A673 (cell line): ENCODE measurements around the gene BAK1. TPM values are rescaled to one million over a fixed set of nuclear protein-coding genes. Genes with fewer than 3 reads are reported as not detected.
A peak's percentile ranks its signal among the peaks of the same experiment; 100 is the strongest.

ENCODE experiments used
- BruUV-seq: library from RNA; stranded (reverse); fragments of 400-500 nt; replicated peaks from 2 replicates; lab custom pipeline; 2021; lab: Mats Ljungman, UMichigan
- CTCF ChIA-PET: fragments of 300-600 bp; sonication (Branson Sonifier 250); formaldehyde crosslinking; loops from one replicate; lab custom pipeline; 2022; ENCODE audit warnings: antibody characterized with exemption; lab: Charles Lee
- POLR2A ChIA-PET: fragments of 300-600 bp; sonication (Branson Sonifier 250); formaldehyde crosslinking; loops from one replicate; lab custom pipeline; 2022; ENCODE audit warnings: antibody characterized with exemption; ENCODE audit not compliant: low non-redundant PET; lab: Charles Lee
- DNase-seq: peaks from one replicate; pipeline ENCODE4 v3.0.0-alpha.2; 2015; ENCODE audit warnings: low spot score
- H3K27ac ChIP-seq: fragments of 200-600 bp; sonication (generic); 2 replicates; pipeline ENCODE4 v1.5.1; 2016; ENCODE audit warnings: mixed run types, low read depth, mild to moderate bottlenecking, mixed read lengths, antibody characterized with exemption, low read length; ENCODE audit not compliant: poor library complexity, severe bottlenecking
- H3K27me3 ChIP-seq: fragments of 200-600 bp; sonication (generic); replicated peaks from 2 replicates; pipeline ENCODE4 v1.6.1; 2017; ENCODE audit warnings: mixed run types, low read depth, mild to moderate bottlenecking, mixed read lengths, antibody characterized with exemption, low read length; ENCODE audit not compliant: insufficient read depth, poor library complexity
- H3K36me3 ChIP-seq: fragments of 200-600 bp; sonication (generic); 2 replicates; pipeline ENCODE4 v1.6.1; 2016; ENCODE audit warnings: mixed run types, mild to moderate bottlenecking, mixed read lengths, antibody characterized with exemption, low read length; ENCODE audit not compliant: insufficient read depth, poor library complexity, severe bottlenecking
- H3K4me1 ChIP-seq: fragments of 200-600 bp; sonication (generic); 2 replicates; pipeline ENCODE4 v1.6.1; 2017; ENCODE audit warnings: mixed run types, mild to moderate bottlenecking, mixed read lengths, antibody characterized with exemption, low read length; ENCODE audit not compliant: insufficient read depth, poor library complexity, severe bottlenecking
- H3K4me3 ChIP-seq: fragments of 200-600 bp; sonication (generic); 2 replicates; pipeline ENCODE4 v1.5.1; 2016; ENCODE audit warnings: low read depth, mixed run types, mild to moderate bottlenecking, mixed read lengths, low read length; ENCODE audit not compliant: poor library complexity, severe bottlenecking
- H3K9me3 ChIP-seq: fragments of 200-600 bp; sonication (generic); 2 replicates; pipeline ENCODE4 v1.6.1; 2016; ENCODE audit warnings: mixed run types, low read depth, mild to moderate bottlenecking, mixed read lengths, antibody characterized with exemption, low read length; ENCODE audit not compliant: poor library complexity, severe bottlenecking
- CTCF ChIP-seq: fragments of 300-800, 200-600 bp; sonication (generic); conservative IDR thresholded peaks from 2 replicates; pipeline ENCODE4 v1.5.1; 2017; ENCODE audit warnings: low read depth, mild to moderate bottlenecking, antibody characterized with exemption, low read length, moderate library complexity, mixed read lengths
- EZH2 ChIP-seq: fragments of 200-600 bp; sonication (generic); IDR thresholded peaks from 2 replicates; pipeline ENCODE4 v1.6.1; 2017; ENCODE audit warnings: borderline replicate concordance, low read depth, mild to moderate bottlenecking, mixed read lengths, antibody characterized with exemption, low read length; ENCODE audit not compliant: poor library complexity, severe bottlenecking
- intact Hi-C: fragments of 100-400 bp; cut with micrococcal nuclease; formaldehyde crosslinking; loops from one replicate; pipeline ENCODE4 v1.10.0; 2022; ENCODE audit not compliant: unreplicated experiment
- total RNA-seq: library from RNA; stranded (reverse); gene quantifications from 2 replicates; pipeline ENCODE4 v1.2.3, GENCODE V29; 2021

BAK1 gene
- total RNA-seq, 1 experiment from 2014 or later = 27.1 TPM

- Histone ChIP-seq H3K9me3 (no peaks in the 10 kb centered on the region), H3K4me1 (peaks cover 2% of the 10 kb centered on the region), H3K4me3 (no peak overlapping the region), H3K27me3 (no peaks in the 10 kb centered on the region), H3K36me3 (no peaks in the 10 kb centered on the region), H3K27ac (no peak overlapping the region)
- peak; percentile 68 for DNase-seq
- no TSS peak for BruUV-seq
- POLR2A ChIA-PET = no interaction called here
- TF ChIP-seq CTCF (peak; percentile 63), EZH2 (no peak)
- intact Hi-C loops = loop anchor here (2.0 to 10.0 kb wide), 2 partner anchors 117 to 451 kb away; no protein-coding TSS in a partner anchor
- CTCF ChIA-PET = interaction anchor here (0.5 to 0.6 kb wide), 3 partner anchors 10 to 569 kb away, joined by 3 to 4 read pairs (median 3); no protein-coding TSS in a partner anchor
Measured at GRCh38 chr6:33583591-33584155, 3.6 kb upstream of the BAK1 start.

GRCh38 chr6:33581186-33581585 is 1.1 kb upstream of the BAK1 start:
- ChIA-PET CTCF (interaction anchor here (0.6 kb wide), 1 partner anchor 669 kb away, joined by 3 read pairs; no protein-coding TSS in a partner anchor), POLR2A (no interaction called here)
- no peaks in the 10 kb centered on the region for H3K36me3 ChIP-seq
- H3K9me3 ChIP-seq = no peaks in the 10 kb centered on the region
- no TSS peak for BruUV-seq
- no peak overlapping the region for H3K27ac ChIP-seq
- H3K27me3 ChIP-seq = no peaks in the 10 kb centered on the region
- peaks cover 2% of the 10 kb centered on the region for H3K4me1 ChIP-seq
- intact Hi-C loops = loop anchor here (10.0 kb wide), 1 partner anchor 454 kb away; no protein-coding TSS in a partner anchor
- TF ChIP-seq CTCF (no peak), EZH2 (no peak)
- DNase-seq = no peak
- no peak overlapping the region for H3K4me3 ChIP-seq

- intact Hi-C loops = loop anchor here (10.0 kb wide), 1 partner anchor 154 kb away; the partner anchor contains the start of gene SYNGAP1
- POLR2A ChIA-PET = interaction anchor here (0.6 kb wide), 1 partner anchor 29 kb away, joined by 6 read pairs; no protein-coding TSS in a partner anchor
- BruUV-seq = no TSS peak
Measured at GRCh38 chr6:33578588-33579011, 1.5 kb downstream of the BAK1 start.

More at GRCh38 chr6:33578588-33579011, 1.5 kb downstream of the BAK1 start:
- peak overlapping the region; percentile 81 for H3K4me3 ChIP-seq
- H3K9me3 ChIP-seq = no peaks in the 10 kb centered on the region
- TF ChIP-seq CTCF = no peak
- TF ChIP-seq EZH2 = no peak
- peaks cover 2% of the 10 kb centered on the region for H3K4me1 ChIP-seq
- no peak for DNase-seq
- CTCF ChIA-PET = no interaction called here
- H3K36me3 ChIP-seq = peaks cover 12% of the 10 kb centered on the region
- H3K27me3 ChIP-seq = no peaks in the 10 kb centered on the region
- H3K27ac ChIP-seq = peak overlapping the region; percentile 63
